Stimulated activated CD8-positive, alpha-beta memory T cell treated with anti-CD3 and anti-CD28 coated beads, Interleukin-12 subunit alpha, Interleukin-12 subunit beta, amount 100 ng/mL, for 24 hours (primary cell): Measurements from ENCODE around the gene EPYC.
"Not testable (repeated sequence)": the region's sequence is repeated elsewhere in the genome, so short reads cannot be mapped to it uniquely, and the experiment has no call there.

ENCODE experiments used
- DNase-seq: peaks from one replicate; pipeline ENCODE4 v3.0.0-alpha.2; 2020; ENCODE audit errors: extremely low read depth

EPYC gene

GRCh38 chr12:90991952-90992465 is 12.8 kb downstream of the EPYC start:
- DNase-seq, result no peak

GRCh38 chr12:90990611-90991010 is 14.2 kb downstream of the EPYC start:
- no peak for DNase-seq

GRCh38 chr12:90989686-90990111 is 15.1 kb downstream of the EPYC start:
- DNase-seq, result no peak

- DNase-seq, result no peak
These were observed 17.3 kb downstream of the EPYC start for GRCh38 chr12:90987520-90987919.

- no peak for DNase-seq
These were observed 17.7 kb downstream of the EPYC start for GRCh38 chr12:90987101-90987500.

- DNase-seq, result not testable (repeated sequence)
These were observed 19.4 kb downstream of the EPYC start for GRCh38 chr12:90985331-90985730.

GRCh38 chr12:90984114-90984513 is 20.7 kb downstream of the EPYC start:
- no peak for DNase-seq

GRCh38 chr12:90982170-90982569 is 22.6 kb downstream of the EPYC start:
- no peak for DNase-seq

- no peak for DNase-seq
These were observed 24.8 kb downstream of the EPYC start for GRCh38 chr12:90979951-90980350.

- DNase-seq, result no peak
These were observed 25.8 kb downstream of the EPYC start for GRCh38 chr12:90979019-90979418.

- no peak for DNase-seq
These were observed 26.5 kb downstream of the EPYC start for GRCh38 chr12:90978117-90978770.

- no peak for DNase-seq
These were observed 27.5 kb downstream of the EPYC start for GRCh38 chr12:90977224-90977623.

GRCh38 chr12:90974286-90974685 is 30.5 kb downstream of the EPYC start:
- DNase-seq, result no peak

GRCh38 chr12:90972226-90972625 is 32.5 kb downstream of the EPYC start:
- DNase-seq, result no peak

GRCh38 chr12:90970911-90971310 is 33.9 kb downstream of the EPYC start:
- DNase-seq, result no peak

- no peak for DNase-seq
These were observed 34.3 kb downstream of the EPYC start for GRCh38 chr12:90970471-90970870.

GRCh38 chr12:90969851-90970250 is 34.9 kb downstream of the EPYC start:
- no peak for DNase-seq

GRCh38 chr12:90969346-90969745 is 35.4 kb downstream of the EPYC start:
- no peak for DNase-seq

GRCh38 chr12:90965204-90965603 is 39.6 kb downstream of the EPYC start:
- no peak for DNase-seq

- no peak for DNase-seq
These were observed 40.2 kb downstream of the EPYC start for GRCh38 chr12:90964616-90965015.

GRCh38 chr12:90963946-90964345 is 40.8 kb downstream of the EPYC start:
- no peak for DNase-seq

GRCh38 chr12:90961154-90961553 is 43.6 kb downstream of the EPYC start:
- DNase-seq, result no peak

- no peak for DNase-seq
These were observed 45.1 kb downstream of the EPYC start for GRCh38 chr12:90959538-90960139.

- DNase-seq, result no peak
These were observed 45.7 kb downstream of the EPYC start for GRCh38 chr12:90959032-90959431.
